KMS-11 (cell line): ENCODE results near the gene KMT2C.
"Not testable (repeated sequence)": the region's sequence is repeated elsewhere in the genome, so short reads cannot be mapped to it uniquely, and the experiment has no call there.

Source experiments
- H2AFZ ChIP-seq: fragments of 200-600 bp; sonication (generic); 2 replicates; pipeline ENCODE4 v1.6.1; 2016; ENCODE audit warnings: antibody characterized with exemption, mixed run types, low read depth
- H3K27ac ChIP-seq: fragments of 200-600 bp; sonication (generic); 2 replicates; pipeline ENCODE4 v1.6.1; 2016; ENCODE audit warnings: mild to moderate bottlenecking, mixed run types
- H3K27me3 ChIP-seq: fragments of 200-600 bp; sonication (generic); 2 replicates; pipeline ENCODE4 v1.6.1; 2017; ENCODE audit warnings: mild to moderate bottlenecking, low read depth, mixed run types, moderate library complexity; ENCODE audit not compliant: insufficient read depth
- H3K36me3 ChIP-seq: fragments of 200-600 bp; sonication (generic); 2 replicates; pipeline ENCODE4 v1.6.1; 2017; ENCODE audit warnings: mild to moderate bottlenecking, mixed run types; ENCODE audit not compliant: insufficient read depth
- H3K4me1 ChIP-seq: fragments of 200-600 bp; sonication (generic); 2 replicates; pipeline ENCODE4 v1.6.1; 2016; ENCODE audit warnings: mild to moderate bottlenecking, low read depth, mixed run types; ENCODE audit not compliant: poor library complexity, severe bottlenecking
- H3K4me2 ChIP-seq: fragments of 200-600 bp; sonication (generic); 2 replicates; pipeline ENCODE4 v1.7.0; 2016; ENCODE audit warnings: mild to moderate bottlenecking, mixed run types
- H3K4me3 ChIP-seq: fragments of 200-600 bp; sonication (generic); IDR thresholded peaks from 2 replicates; pipeline ENCODE4 v1.6.1; 2017; ENCODE audit warnings: low read depth, low read length, mixed read lengths; ENCODE audit not compliant: insufficient read depth
- H3K79me2 ChIP-seq: fragments of 200-600 bp; sonication (generic); 2 replicates; pipeline ENCODE4 v1.6.1; 2016; ENCODE audit warnings: low read depth, mixed run types; ENCODE audit not compliant: insufficient read depth
- H3K9ac ChIP-seq: fragments of 200-600 bp; sonication (generic); 2 replicates; pipeline ENCODE4 v1.6.1; 2016; ENCODE audit warnings: mild to moderate bottlenecking, mixed run types
- H4K20me1 ChIP-seq: fragments of 200-600 bp; sonication (generic); 2 replicates; pipeline ENCODE4 v1.6.1; 2016; ENCODE audit warnings: mild to moderate bottlenecking, mixed run types; ENCODE audit not compliant: insufficient read depth
- CTCF ChIP-seq: fragments of 200-600 bp; sonication (generic); conservative IDR thresholded peaks from 2 replicates; pipeline ENCODE4 v1.6.1; 2017; ENCODE audit warnings: low read depth, mild to moderate bottlenecking, antibody characterized with exemption, low read length, moderate library complexity, mixed read lengths

KMT2C gene

GRCh38 chr7:152354061-152354460, 81.7 kb downstream of the KMT2C start:
- Histone ChIP-seq H3K4me1 (peaks cover 17% of the 10 kb centered on the region), H3K27ac (no peak overlapping the region), H3K36me3 (no peaks in the 10 kb centered on the region), H3K79me2 (peaks cover 46% of the 10 kb centered on the region), H3K27me3 (no peaks in the 10 kb centered on the region), H4K20me1 (peaks cover 9% of the 10 kb centered on the region; the same call in 1 of the 2 replicates), H2AFZ (no peak overlapping the region), H3K9ac (no peak overlapping the region), H3K4me2 (no peak overlapping the region), H3K4me3 (no peak overlapping the region)
- no peak for TF ChIP-seq CTCF

- H3K9ac ChIP-seq, H3K27ac ChIP-seq, H3K27me3 ChIP-seq, H3K4me3 ChIP-seq, H3K36me3 ChIP-seq, H3K4me2 ChIP-seq, H4K20me1 ChIP-seq, H2AFZ ChIP-seq: not testable (repeated sequence)
- H3K79me2 ChIP-seq, result peaks cover 44% of the 10 kb centered on the region
- H3K4me1 ChIP-seq, result peaks cover 17% of the 10 kb centered on the region
Observed at GRCh38 chr7:152353281-152353680, 82.5 kb downstream of the KMT2C start.

- not testable (repeated sequence) for H3K4me2 ChIP-seq
- H3K4me1 ChIP-seq, result peaks cover 17% of the 10 kb centered on the region
Observed at GRCh38 chr7:152351747-152352146, 84.1 kb downstream of the KMT2C start.

GRCh38 chr7:152351168-152351567, 84.6 kb downstream of the KMT2C start:
- Histone ChIP-seq H3K4me2 (no peak overlapping the region), H4K20me1 (0 out of 2 replicates have a peak, but pooled peaks cover 5% of the 10 kb centered on the region), H3K4me3 (no peak overlapping the region), H2AFZ (no peak overlapping the region), H3K9ac (no peak overlapping the region), H3K79me2 (peaks cover 54% of the 10 kb centered on the region), H3K27ac (no peak overlapping the region), H3K4me1 (peaks cover 16% of the 10 kb centered on the region), H3K27me3 (no peaks in the 10 kb centered on the region), H3K36me3 (no peaks in the 10 kb centered on the region)
- TF ChIP-seq CTCF, result no peak

More at GRCh38 chr7:152351747-152352146, 84.1 kb downstream of the KMT2C start:
- not testable (repeated sequence) for H3K4me3 ChIP-seq, H3K27ac ChIP-seq, H3K36me3 ChIP-seq, H3K9ac ChIP-seq, H4K20me1 ChIP-seq, H2AFZ ChIP-seq, H3K27me3 ChIP-seq
- H3K79me2 ChIP-seq, result peaks cover 48% of the 10 kb centered on the region

GRCh38 chr7:152347888-152348287, 87.9 kb downstream of the KMT2C start:
- no peak overlapping the region for H3K4me2 ChIP-seq
- no peak overlapping the region for H3K9ac ChIP-seq
- peaks cover 29% of the 10 kb centered on the region for H3K4me1 ChIP-seq
- no peaks in the 10 kb centered on the region for H3K27me3 ChIP-seq
- no peak for TF ChIP-seq CTCF
- no peak overlapping the region for H3K4me3 ChIP-seq
- H2AFZ ChIP-seq, result no peak overlapping the region
- no peaks in the 10 kb centered on the region for H4K20me1 ChIP-seq
- no peak overlapping the region for H3K27ac ChIP-seq
- H3K36me3 ChIP-seq, result no peaks in the 10 kb centered on the region
- peaks cover 63% of the 10 kb centered on the region for H3K79me2 ChIP-seq
